Measurements from ENCODE around the gene WNT6.

DNA sequence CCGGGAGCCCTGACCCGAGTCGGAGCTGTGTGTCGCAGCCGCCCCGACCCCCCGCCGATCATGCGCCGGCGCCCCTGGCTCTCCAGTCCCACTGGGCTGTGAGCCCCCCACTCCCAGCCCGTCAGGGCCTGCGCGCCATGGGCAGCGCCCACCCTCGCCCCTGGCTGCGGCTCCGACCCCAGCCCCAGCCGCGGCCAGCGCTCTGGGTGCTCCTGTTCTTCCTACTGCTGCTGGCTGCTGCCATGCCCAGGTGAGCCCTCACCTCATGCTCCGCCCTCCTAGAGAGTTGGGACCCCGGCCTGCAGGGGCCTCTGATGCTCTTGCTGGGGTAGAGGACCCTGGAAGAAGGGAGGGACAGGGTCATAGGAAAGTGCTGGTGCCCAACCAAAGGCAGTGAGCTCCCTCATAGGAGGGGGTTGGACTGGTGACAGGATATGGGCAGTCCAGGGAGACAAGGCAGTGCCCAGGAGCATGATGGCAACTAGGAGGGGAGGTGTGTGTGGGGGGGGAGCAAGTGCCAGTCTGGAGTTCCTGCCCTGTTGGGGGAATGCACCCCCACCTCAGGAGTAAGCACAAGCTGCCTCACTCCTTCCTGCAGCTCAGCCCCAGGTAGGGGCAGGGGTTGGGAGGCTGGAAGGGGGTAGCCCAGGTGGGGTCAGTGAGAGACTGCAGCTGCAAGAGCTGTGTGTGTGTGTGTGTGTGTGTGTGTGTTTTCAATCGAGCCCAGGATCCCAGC, 21.4 kb downstream of the WNT6 start:
- TF ChIP-seq, protein P1, sequence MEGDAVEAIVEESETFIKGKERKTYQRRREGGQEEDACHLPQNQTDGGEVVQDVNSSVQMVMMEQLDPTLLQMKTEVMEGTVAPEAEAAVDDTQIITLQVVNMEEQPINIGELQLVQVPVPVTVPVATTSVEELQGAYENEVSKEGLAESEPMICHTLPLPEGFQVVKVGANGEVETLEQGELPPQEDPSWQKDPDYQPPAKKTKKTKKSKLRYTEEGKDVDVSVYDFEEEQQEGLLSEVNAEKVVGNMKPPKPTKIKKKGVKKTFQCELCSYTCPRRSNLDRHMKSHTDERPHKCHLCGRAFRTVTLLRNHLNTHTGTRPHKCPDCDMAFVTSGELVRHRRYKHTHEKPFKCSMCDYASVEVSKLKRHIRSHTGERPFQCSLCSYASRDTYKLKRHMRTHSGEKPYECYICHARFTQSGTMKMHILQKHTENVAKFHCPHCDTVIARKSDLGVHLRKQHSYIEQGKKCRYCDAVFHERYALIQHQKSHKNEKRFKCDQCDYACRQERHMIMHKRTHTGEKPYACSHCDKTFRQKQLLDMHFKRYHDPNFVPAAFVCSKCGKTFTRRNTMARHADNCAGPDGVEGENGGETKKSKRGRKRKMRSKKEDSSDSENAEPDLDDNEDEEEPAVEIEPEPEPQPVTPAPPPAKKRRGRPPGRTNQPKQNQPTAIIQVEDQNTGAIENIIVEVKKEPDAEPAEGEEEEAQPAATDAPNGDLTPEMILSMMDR (conservative IDR thresholded peaks at IDR 0.05), result no peak
- no peak for TF ChIP-seq EZH2 (IDR thresholded peaks at IDR 0.05; ENCODE audit: low read depth)

Measured in PC-9 (cell line).